Ecto neural progenitor cell (in vitro differentiated cells): ENCODE measurements around the gene TRA2B.
"Not testable (repeated sequence)": the region's sequence is repeated elsewhere in the genome, so short reads cannot be mapped to it uniquely, and the experiment has no call there.

Source experiments
- DNase-seq: peaks from one replicate; pipeline ENCODE4 v3.0.0-alpha.2; 2018; ENCODE audit warnings: low spot score

The TRA2B gene

DNA sequence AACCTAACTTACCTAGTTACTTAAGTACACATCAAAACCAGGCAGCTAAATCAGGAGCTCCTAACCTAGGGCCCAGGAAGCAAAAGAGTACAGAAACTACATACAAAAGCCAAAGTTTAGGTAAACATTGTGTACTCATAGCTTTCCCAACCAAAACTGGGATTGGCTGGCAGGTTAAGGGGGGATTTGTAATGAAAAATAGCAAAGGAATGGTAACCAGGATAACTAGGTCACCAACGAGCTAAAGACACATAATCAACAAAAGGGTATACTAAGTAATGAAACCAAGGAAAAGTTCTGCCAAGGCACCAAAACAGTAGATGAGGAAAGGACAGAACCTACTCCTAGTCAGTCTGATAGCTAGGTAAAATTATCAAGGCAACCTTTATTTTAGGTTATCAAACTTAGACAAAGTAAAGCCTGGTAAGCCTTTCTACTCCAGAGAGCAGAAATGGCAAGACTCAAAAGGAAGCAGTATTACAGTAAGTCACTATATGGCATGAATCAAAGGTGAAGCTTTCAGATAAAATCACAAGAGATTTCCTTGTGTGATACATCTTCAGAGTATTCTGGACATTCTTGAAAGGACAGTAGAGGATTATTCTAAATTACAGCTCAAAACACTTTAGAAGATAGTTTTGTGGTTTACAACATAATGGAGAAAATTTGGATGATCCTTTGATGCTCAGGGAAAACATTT lies 10.2 kb downstream of the TRA2B start:
- no peak for DNase-seq

GRCh38 chr3:185926445-185926844 lies 11.4 kb downstream of the TRA2B start:
- DNase-seq: no peak

GRCh38 chr3:185925353-185925752 lies 12.5 kb downstream of the TRA2B start:
- no peak for DNase-seq

- DNase-seq: no peak
Measured at GRCh38 chr3:185924375-185924774, 13.4 kb downstream of the TRA2B start.

DNA sequence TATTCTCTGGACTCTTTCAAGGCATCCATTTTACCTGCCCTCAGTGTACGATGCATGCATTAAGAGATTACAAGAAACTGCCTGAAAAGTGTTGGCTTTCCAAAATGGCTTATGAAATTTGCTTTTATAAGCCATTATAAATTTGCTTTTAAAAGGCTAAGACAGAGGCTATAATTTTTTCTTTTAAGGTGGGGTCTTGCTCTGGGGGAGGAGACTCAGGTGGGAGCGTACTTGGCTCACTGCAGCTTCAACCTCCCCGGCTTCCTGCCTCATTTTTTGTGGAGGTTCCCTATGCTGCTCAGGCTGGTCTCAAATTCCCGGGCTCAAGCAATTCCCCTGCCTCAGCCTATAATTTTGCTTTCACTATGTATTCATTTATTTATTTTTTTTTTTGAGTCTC lies 17.6 kb downstream of the TRA2B start:
- DNase-seq: no peak

DNA sequence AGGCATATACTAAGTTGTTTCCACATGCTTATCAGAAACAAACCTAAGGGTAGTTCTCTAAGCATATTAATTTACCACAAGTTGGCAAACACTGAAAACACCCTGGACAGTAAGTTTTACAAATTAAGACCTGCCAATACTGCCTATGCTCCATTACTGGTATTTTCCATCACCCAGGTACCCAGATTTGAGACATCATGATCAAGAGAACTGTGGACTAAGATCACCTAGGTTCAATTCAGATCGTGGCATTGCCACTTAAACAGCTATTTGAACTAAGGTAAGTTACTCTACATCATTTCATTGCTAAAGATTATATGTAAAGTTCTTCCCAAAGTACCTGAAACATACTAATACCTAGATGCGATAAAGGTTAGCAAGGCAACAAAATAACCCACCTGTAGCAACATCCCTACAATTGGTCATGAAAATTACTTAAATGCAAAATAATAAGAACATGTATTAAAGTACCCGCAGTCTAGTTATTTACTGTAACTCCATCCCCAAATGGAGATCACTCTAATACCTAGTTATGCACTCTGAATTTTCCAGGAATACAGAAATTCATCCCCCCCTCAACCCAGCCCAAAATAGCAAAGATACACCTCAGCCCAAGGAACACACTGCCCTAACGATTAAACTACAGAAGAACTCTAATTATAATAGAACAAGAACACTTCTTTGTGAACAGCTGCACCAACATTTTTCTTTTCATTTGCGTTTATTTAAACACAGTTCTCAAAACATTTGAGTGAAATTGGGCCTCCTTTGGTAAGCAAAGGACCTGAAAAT lies 21.6 kb downstream of the TRA2B start:
- no peak for DNase-seq

- DNase-seq: no peak
Measured at GRCh38 chr3:185915642-185916041, 22.2 kb downstream of the TRA2B start.

GRCh38 chr3:185914911-185915629 lies 22.7 kb downstream of the TRA2B start:
- DNase-seq: no peak

- no peak for DNase-seq
Measured at GRCh38 chr3:185912929-185913901, 24.6 kb downstream of the TRA2B start.

DNA sequence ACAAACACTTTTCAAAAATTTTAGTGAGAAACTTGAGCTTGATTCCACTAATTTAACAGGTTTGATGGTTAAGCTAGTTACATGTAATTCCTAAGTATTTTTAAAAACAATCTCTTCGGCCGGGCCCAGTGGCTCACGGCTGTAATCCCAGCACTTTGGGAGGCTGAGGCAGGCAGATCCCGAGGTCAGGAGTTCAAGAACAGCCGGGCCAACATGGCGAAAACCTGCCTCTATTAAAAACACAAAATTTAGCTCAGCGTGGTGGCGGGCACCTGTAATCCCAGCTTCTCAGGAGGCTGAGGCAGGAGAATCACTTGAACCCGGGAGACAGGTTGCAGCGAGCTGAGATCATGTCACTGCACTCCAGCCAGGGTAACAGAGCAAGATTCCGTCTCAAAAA lies 25.3 kb downstream of the TRA2B start:
- DNase-seq: no peak

GRCh38 chr3:185911076-185911448 lies 26.8 kb downstream of the TRA2B start:
- not testable (repeated sequence) for DNase-seq

- not testable (repeated sequence) for DNase-seq
Measured at GRCh38 chr3:185910322-185911075, 27.3 kb downstream of the TRA2B start.

DNA sequence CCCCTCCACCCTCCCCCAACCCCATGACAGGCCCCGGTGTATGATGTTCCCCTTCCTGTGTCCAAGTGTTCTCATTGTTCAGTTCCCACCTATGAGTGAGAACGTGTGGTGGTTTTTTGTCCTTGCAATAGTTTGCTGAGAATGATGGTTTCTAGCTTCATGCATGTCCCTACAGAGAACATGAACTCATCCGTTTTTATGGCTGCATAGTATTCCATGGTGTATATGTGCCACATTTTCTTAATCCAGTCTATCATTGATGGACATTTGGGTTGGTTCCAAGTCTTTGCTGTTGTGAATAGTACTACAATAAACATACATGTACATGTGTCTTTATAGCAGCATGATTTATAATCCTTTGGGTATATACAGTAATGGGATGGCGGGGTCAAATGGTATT lies 27.9 kb downstream of the TRA2B start:
- not testable (repeated sequence) for DNase-seq

DNA sequence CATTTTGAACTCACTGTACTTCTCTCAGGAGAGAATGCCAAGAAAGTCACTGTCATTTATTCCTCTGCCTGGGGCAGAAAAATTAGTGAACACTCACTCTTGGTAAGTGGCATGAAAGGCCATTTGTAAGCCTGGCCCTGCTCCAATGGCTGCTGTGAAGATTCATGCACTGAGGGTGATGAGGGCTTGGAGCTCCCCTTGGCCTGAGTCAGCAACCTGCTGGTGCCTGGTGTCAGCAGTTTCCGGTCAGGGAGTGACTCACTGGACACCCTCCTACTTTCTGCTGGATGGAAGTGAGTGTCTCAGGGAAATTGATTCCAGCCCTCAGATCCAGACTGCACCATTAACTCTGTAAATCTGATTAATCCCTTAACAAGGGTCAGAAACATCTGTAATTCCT lies 37.6 kb downstream of the TRA2B start:
- no peak for DNase-seq

GRCh38 chr3:185896636-185897035 lies 41.2 kb downstream of the TRA2B start:
- DNase-seq: no peak

DNA sequence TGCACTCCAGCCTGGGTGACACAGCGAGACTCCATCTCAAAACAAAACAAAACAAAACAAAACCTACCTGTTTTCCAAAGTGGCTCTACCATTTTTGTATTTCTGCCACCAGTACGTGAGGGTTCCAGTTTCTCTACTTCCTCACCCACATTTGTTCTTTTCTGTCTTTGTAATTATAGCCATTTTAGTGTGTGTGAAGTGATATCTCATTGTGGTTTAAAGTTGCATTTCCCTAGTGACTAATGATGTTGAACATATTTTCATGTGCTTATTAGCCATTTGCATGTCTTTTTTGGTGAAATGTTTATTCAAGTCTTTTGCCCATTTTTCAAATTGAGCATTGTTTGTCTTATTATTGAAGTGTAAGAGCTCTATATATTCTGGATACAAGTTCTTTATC lies 50.7 kb downstream of the TRA2B start:
- no peak for DNase-seq

DNA sequence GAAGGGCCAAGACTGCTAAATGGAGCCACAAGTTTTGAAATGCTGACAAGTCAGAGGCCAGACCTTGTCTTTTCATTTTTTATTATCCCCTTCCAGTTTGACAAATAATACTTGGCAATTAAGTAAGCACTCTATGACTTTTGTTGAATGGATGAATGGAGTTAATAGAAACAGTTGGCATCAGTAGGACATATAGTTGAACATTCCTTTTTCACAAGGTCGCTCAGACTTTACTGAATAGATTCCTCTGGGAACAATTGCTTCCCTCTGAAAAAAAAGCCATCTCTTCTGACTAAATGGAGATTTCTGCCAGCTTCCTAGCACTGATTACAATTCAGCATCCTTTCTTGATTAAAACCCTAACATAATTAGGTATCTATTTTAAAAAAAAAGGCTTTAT lies 53.2 kb downstream of the TRA2B start:
- no peak for DNase-seq

GRCh38 chr3:185881926-185882325 lies 55.9 kb downstream of the TRA2B start:
- DNase-seq: no peak

DNA sequence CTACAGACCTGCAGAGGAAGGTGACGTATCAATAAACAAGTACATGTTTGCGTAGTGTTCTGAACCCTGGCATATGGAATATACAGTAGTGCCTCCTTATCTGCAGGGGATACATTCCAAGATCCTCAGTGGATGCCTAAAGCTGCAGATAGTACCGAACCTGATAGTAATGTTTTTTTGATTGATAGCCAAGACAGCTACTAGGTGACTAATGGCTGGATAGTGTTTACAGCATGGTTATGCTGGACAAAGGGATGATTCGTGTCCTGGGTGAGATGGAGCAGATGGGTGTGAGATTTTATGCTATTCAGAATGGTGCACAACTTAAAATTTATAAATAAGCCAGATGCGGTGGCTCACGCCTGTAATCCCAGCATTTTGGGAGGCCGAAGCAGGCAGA lies 57.2 kb downstream of the TRA2B start:
- DNase-seq: no peak

- DNase-seq: no peak
Measured at GRCh38 chr3:185878920-185879319, 58.9 kb downstream of the TRA2B start.

- DNase-seq: no peak
Measured at GRCh38 chr3:185874119-185874518, 63.7 kb downstream of the TRA2B start.
